Neural cell (in vitro differentiated cells): ENCODE data around the gene COL25A1. TPM values are rescaled to one million over a fixed set of nuclear protein-coding genes. Genes with fewer than 3 reads are reported as not detected.
"Not testable (repeated sequence)": the region's sequence is repeated elsewhere in the genome, so short reads cannot be mapped to it uniquely, and the experiment has no call there.

Experiments
- H2AFZ ChIP-seq: fragments of 200-600, 300-800 bp; sonication (generic), shearing (Covaris generic); 2 replicates; pipeline ENCODE4 v1.6.0; 2014; ENCODE audit warnings: low read depth, mild to moderate bottlenecking, antibody characterized with exemption, low read length, moderate library complexity
- H3F3A ChIP-seq: fragments of 200-600 bp; shearing (Covaris generic); 2 replicates; pipeline ENCODE4 v1.6.1; 2016; ENCODE audit warnings: mild to moderate bottlenecking, moderate library complexity, mixed read lengths, antibody characterized with exemption, low read length; ENCODE audit not compliant: insufficient read depth, poor library complexity, severe bottlenecking
- H3K27ac ChIP-seq: fragments of 200-600, 300-800 bp; sonication (generic), shearing (Covaris generic); 2 replicates; pipeline ENCODE4 v1.5.1; 2014; ENCODE audit warnings: mild to moderate bottlenecking, low read length, moderate library complexity
- H3K27me3 ChIP-seq: fragments of 300-800, 200-600 bp; sonication (generic), shearing (Covaris generic); 2 replicates; pipeline ENCODE4 v1.6.0; 2014; ENCODE audit warnings: mild to moderate bottlenecking, low read depth, low read length, moderate library complexity; ENCODE audit not compliant: insufficient read depth
- H3K36me3 ChIP-seq: fragments of 300-800, 200-600 bp; sonication (generic), shearing (Covaris generic); 2 replicates; pipeline ENCODE4 v1.5.1; 2014; ENCODE audit warnings: mild to moderate bottlenecking, antibody characterized with exemption, low read length, moderate library complexity; ENCODE audit not compliant: insufficient read depth
- H3K4me2 ChIP-seq: fragments of 300-800, 200-600 bp; sonication (generic), shearing (Covaris generic); 2 replicates; pipeline ENCODE4 v1.6.0; 2014; ENCODE audit warnings: mild to moderate bottlenecking, low read length
- H3K4me3 ChIP-seq: fragments of 300-800, 200-600 bp; sonication (generic), shearing (Covaris generic); 2 replicates; pipeline ENCODE4 v1.5.1; 2014; ENCODE audit warnings: mild to moderate bottlenecking, low read length, moderate library complexity
- H3K79me2 ChIP-seq: fragments of 200-600 bp; shearing (Covaris generic); replicated peaks from 2 replicates; pipeline ENCODE4 v1.6.0; 2014; ENCODE audit warnings: mild to moderate bottlenecking, low read length, moderate library complexity; ENCODE audit not compliant: insufficient read depth
- H3K9ac ChIP-seq: fragments of 300-800, 200-600 bp; sonication (generic), shearing (Covaris generic); 2 replicates; pipeline ENCODE4 v1.6.1; 2016; ENCODE audit warnings: mild to moderate bottlenecking, low read length, mixed read lengths
- H3K9me2 ChIP-seq: fragments of 200-600 bp; shearing (Covaris generic); 2 replicates; pipeline ENCODE4 v1.6.1; 2016; ENCODE audit warnings: mild to moderate bottlenecking, low read length, mixed read lengths; ENCODE audit not compliant: insufficient read depth
- H3K9me3 ChIP-seq: fragments of 200-600, 300-800 bp; sonication (generic), shearing (Covaris generic); 2 replicates; pipeline ENCODE4 v1.6.1; 2016; ENCODE audit warnings: mild to moderate bottlenecking, mixed run types, low read length, moderate library complexity, mixed read lengths
- H4K20me1 ChIP-seq: fragments of 200-600 bp; shearing (Covaris generic); 2 replicates; pipeline ENCODE4 v1.6.1; 2016; ENCODE audit warnings: mild to moderate bottlenecking, mixed run types; ENCODE audit not compliant: insufficient read depth
- CTCF ChIP-seq: fragments of 450-650 bp; IDR thresholded peaks from 2 replicates; pipeline ENCODE4 v1.5.1; 2014; ENCODE audit warnings: antibody characterized with exemption, mild to moderate bottlenecking, moderate library complexity; ENCODE audit not compliant: poor library complexity, severe bottlenecking
- EP300 ChIP-seq: fragments of 450-650 bp; conservative IDR thresholded peaks from 2 replicates; pipeline ENCODE4 v1.6.1; 2014; ENCODE audit warnings: antibody characterized with exemption, mild to moderate bottlenecking, moderate library complexity; ENCODE audit not compliant: poor library complexity, severe bottlenecking
- EZH2 ChIP-seq: fragments of 200-600, 300-800 bp; shearing (Covaris generic), sonication (generic); IDR thresholded peaks from 2 replicates; pipeline ENCODE4 v1.6.1; 2014; ENCODE audit warnings: antibody characterized with exemption, low read length, borderline replicate concordance, mild to moderate bottlenecking; ENCODE audit not compliant: insufficient read depth, poor library complexity, severe bottlenecking
- MXI1 ChIP-seq: fragments of 450-650 bp; conservative IDR thresholded peaks from 2 replicates; pipeline ENCODE4 v1.6.1; 2014; ENCODE audit warnings: antibody characterized with exemption, mild to moderate bottlenecking; ENCODE audit not compliant: poor library complexity, severe bottlenecking
- POLR2AphosphoS5 ChIP-seq: IDR thresholded peaks from 2 replicates; pipeline ENCODE4 v1.6.1; 2012
- RAD21 ChIP-seq: fragments of 450-650 bp; conservative IDR thresholded peaks from 2 replicates; pipeline ENCODE4 v1.6.1; 2014; ENCODE audit warnings: antibody characterized with exemption, mild to moderate bottlenecking, moderate library complexity
- REST ChIP-seq: IDR thresholded peaks from 2 replicates; pipeline ENCODE4 v1.6.1; 2012; ENCODE audit warnings: borderline replicate concordance
- SMC3 ChIP-seq: fragments of 450-650 bp; conservative IDR thresholded peaks from 2 replicates; pipeline ENCODE4 v1.6.1; 2014; ENCODE audit warnings: antibody characterized with exemption, mild to moderate bottlenecking, moderate library complexity; ENCODE audit not compliant: poor library complexity
- TAF1 ChIP-seq: IDR thresholded peaks from 2 replicates; pipeline ENCODE4 v1.6.1; 2012; ENCODE audit warnings: low read depth
- polyA plus RNA-seq: library from polyadenylated mRNA; depleted of rRNA; stranded (reverse); fragments of >200 nt; gene quantifications from 2 replicates; pipeline ENCODE4 v1.2.3, GENCODE V29; 2014

The COL25A1 gene
- polyA plus RNA-seq, 1 donor from 2014 or later: 32.3 TPM

- no peaks in the 10 kb centered on the region for H3K9me2 ChIP-seq
- TF ChIP-seq CTCF (no peak), TAF1 (no peak), SMC3 (no peak), REST (no peak), EP300 (no peak), MXI1 (no peak), RAD21 (no peak), POLR2AphosphoS5 (no peak), EZH2 (no peak)
- no peak overlapping the region for H3K4me2 ChIP-seq
- H3K36me3 ChIP-seq: no peaks in the 10 kb centered on the region
- H3K27ac ChIP-seq: no peak overlapping the region
- no peaks in the 10 kb centered on the region for H3K9me3 ChIP-seq
- no peak overlapping the region for H3K9ac ChIP-seq
- H3K4me3 ChIP-seq: no peak overlapping the region
- no peaks in the 10 kb centered on the region for H4K20me1 ChIP-seq
- H2AFZ ChIP-seq: no peak overlapping the region
- H3F3A ChIP-seq: no peaks in the 10 kb centered on the region
- H3K27me3 ChIP-seq: no peaks in the 10 kb centered on the region
- no peaks in the 10 kb centered on the region for H3K79me2 ChIP-seq
Measured at GRCh38 chr4:108937066-108937465, 365.4 kb downstream of the COL25A1 start.

- H3K27me3 ChIP-seq, H3K4me3 ChIP-seq, H4K20me1 ChIP-seq, H3K4me2 ChIP-seq, H3K79me2 ChIP-seq, H3K36me3 ChIP-seq, H2AFZ ChIP-seq, H3K9me3 ChIP-seq, H3K9me2 ChIP-seq, H3F3A ChIP-seq, H3K27ac ChIP-seq, H3K9ac ChIP-seq: not testable (repeated sequence)
Measured at GRCh38 chr4:108933925-108934324, 368.5 kb downstream of the COL25A1 start.

GRCh38 chr4:108933046-108933445, 369.4 kb downstream of the COL25A1 start:
- H3K9me3 ChIP-seq: no peaks in the 10 kb centered on the region
- no peaks in the 10 kb centered on the region for H3K9me2 ChIP-seq
- no peaks in the 10 kb centered on the region for H3K27me3 ChIP-seq
- H3K4me2 ChIP-seq: no peak overlapping the region
- no peaks in the 10 kb centered on the region for H3F3A ChIP-seq
- H4K20me1 ChIP-seq: no peaks in the 10 kb centered on the region
- TF ChIP-seq EZH2 (no peak), SMC3 (no peak), POLR2AphosphoS5 (no peak), RAD21 (no peak), TAF1 (no peak), CTCF (no peak), EP300 (no peak), REST (no peak), MXI1 (no peak)
- H3K27ac ChIP-seq: no peak overlapping the region
- H3K9ac ChIP-seq: no peak overlapping the region
- no peaks in the 10 kb centered on the region for H3K36me3 ChIP-seq
- no peak overlapping the region for H3K4me3 ChIP-seq
- H3K79me2 ChIP-seq: no peaks in the 10 kb centered on the region
- H2AFZ ChIP-seq: no peak overlapping the region
